ENCODE measurements around the gene NOP53.
"Not testable (repeated sequence)": the region's sequence is repeated elsewhere in the genome, so short reads cannot be mapped to it uniquely, and the experiment has no call there.

NOP53 gene

GRCh38 chr19:47754206-47755064, 9.1 kb downstream of the NOP53 start:
- no peak for DNase-seq (ENCODE audit: low read depth)

DNA sequence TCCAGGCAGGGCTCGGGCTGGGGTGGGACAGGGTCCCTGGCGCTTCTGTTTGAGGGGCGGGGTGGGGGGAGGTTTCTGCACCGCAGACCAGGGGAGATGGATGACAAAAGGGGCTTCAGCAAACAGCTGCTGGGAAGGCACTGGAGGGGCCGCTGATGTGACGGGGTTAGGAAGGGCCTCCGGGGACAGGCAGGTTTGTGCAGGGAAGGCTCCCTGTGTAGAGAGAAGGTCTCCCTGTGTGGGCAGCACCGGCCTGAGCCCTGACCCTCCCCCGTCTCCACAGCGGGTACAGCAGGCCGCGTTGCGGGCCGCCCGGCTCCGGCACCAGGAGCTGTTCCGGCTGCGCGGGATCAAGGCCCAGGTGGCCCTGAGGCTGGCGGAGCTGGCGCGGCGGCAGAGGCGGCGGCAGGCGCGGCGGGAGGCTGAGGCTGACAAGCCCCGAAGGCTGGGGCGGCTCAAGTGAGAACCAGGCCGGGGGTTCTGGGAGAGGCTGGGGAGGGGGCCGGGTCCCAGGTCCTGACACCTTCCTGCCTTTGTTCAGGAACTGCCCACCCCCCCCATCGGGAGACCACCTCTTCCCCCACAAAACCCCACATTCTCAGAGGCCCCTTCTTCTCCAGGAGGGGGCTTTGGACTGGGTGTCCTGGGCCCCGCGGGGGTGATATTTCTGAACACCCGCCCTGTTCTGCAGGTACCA, 9.9 kb downstream of the NOP53 start:
- DNase-seq (ENCODE audit: low read depth), result no peak

GRCh38 chr19:47755762-47756626, 10.6 kb downstream of the NOP53 start:
- no peak for DNase-seq (ENCODE audit: low read depth)

DNA sequence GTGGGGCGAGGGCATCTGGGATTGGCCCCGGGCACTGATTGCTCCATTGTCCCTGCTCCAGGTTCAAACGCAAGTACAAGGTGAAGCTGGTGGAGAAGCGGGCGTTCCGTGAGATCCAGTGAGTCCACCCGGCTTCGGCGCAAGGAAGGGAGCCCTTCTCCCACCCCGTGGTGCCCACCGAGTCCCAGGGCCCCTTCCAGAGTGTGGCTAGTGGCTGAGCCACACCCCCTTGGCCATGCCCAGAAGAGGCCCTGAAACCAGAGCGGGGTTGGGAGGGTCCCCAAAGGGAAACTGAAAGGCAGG, 11.2 kb downstream of the NOP53 start:
- DNase-seq (ENCODE audit: low read depth), result no peak

- no peak for DNase-seq (ENCODE audit: low read depth)
These were observed 11.7 kb downstream of the NOP53 start for GRCh38 chr19:47756953-47757608.

- DNase-seq (ENCODE audit: low read depth), result no peak
These were observed 12.5 kb downstream of the NOP53 start for GRCh38 chr19:47757617-47758442.

- no peak for DNase-seq (ENCODE audit: low read depth)
These were observed 13.1 kb downstream of the NOP53 start for GRCh38 chr19:47758443-47758804.

DNA sequence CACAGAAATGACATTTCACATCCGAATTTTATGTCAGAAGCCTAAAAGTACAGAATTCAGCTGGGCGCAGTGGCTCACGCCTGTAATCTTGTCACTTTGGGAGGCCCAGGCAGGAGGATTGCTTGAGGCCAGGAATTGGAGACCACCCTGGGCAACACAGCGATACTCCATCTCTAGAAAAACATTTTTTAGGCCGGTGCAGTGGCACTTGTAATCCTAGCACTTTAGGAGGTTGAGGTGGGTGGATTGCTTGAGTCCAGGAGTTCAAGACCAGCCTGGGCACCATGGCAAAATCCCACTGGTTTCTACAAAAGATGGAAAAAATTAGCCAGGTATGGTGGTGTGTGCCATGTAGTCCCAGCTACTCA, 15.3 kb downstream of the NOP53 start:
- DNase-seq (ENCODE audit: low read depth), result no peak

- DNase-seq (ENCODE audit: low read depth), result no peak
These were observed 16.2 kb downstream of the NOP53 start for GRCh38 chr19:47761566-47761965.

DNA sequence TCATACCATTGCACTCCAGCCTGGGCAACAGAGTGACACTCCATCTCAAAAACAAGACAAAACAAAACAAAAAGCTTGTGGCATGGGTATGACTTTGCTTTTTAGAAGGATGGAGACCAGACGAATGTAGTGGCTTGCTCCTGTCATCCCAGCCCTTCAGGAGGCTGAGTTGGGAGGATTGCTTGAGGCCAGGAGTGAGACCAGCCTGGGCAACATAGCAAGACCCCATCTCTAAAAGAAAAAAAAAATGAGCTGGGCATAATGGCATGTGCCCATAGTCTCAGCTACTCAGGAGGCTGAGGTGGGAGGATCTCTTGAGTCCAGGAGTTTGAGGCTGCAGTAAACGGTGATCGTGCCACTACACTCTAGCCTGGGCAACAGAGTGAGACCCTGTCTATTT, 16.8 kb downstream of the NOP53 start:
- DNase-seq (ENCODE audit: low read depth), result no peak

DNA sequence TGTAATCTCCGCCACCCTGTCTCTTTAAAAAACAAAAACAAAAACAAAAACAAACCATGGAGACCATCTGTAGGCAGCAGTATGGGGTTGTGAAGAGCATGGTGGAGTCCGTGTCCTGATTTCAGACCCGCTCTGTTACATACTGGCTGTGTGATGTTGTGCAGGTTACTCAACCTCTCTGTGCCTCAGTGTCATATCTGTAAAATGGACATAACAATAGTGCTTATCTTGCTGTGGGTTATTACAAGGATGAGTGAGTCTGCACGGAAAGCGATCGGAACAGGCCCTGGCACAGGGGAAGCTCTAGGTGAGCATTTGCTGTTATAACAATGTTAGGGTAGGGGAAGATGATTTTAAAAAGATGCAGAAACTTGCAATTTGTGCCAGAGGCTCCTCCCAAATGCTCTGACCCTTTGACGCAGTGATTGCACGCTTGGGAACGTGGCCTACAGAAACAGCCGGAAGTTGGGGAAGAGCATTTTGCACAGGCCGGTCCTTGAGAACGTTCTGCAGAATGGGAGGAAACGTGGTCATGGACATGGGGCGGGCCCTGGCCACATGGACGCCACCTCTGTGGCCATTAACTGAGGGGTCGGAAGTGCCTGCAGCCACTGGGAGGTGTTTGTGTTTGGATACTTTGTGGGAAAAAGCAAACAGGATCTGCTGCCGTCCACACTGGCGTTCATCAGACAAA, 17.4 kb downstream of the NOP53 start:
- no peak for DNase-seq (ENCODE audit: low read depth)

- DNase-seq (ENCODE audit: low read depth), result not testable (repeated sequence)
These were observed 19.4 kb downstream of the NOP53 start for GRCh38 chr19:47764705-47765104.

DNA sequence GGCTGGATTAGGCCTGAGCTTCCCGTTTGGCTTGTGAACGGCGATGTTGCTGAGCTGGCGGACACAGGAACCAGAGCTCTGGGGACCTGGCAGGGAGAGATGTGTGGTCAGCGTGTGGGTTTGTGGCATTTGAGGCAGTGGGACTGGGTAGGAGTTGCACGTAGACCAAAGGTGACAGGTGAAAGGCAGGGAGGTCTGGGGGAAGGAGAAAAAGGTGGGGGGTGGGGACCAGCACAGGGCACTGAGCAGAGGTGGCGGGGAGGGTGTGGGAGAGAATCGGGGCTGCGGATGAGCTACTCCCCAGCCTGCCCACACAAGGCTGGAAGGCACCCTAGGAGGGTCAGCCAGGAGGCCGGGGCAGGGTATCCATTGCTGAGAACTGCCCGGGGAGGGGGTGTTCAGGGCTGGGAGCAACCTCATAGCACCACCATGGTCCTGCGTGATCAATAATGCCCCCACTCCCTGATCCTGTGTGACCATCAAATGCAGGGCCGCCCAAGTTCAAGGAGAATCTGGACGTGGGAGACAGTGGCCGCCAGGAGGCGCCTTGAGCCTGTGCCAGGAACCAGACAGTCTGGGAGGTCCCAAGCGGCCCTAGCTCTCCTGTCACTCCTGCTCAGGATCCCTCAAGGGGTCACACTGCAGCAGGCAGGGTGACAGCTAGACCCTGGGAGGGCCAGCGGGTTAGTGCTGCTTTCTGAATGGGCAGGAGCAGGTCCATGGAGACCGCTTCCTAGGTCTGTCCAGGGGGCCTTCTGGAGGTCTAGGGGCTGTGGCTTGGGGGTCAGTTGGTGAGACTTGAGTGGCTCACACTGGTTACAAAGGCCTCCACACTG, 20.4 kb downstream of the NOP53 start:
- peak; percentile 67 for DNase-seq (ENCODE audit: low read depth)

DNA sequence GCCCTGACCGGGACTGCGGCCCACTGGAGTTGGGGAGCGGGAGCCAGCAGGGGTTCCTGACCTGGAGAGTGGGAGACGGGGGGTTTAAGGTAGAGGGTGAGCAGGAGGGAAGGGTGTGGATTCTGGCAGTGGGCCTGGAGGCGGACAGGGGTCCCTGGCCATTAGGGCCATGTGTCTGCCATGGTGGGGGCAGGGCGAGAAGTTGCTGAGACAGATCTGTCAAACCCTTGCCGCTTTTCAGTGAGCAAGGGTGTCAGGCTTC, 20.9 kb downstream of the NOP53 start:
- no peak for DNase-seq (ENCODE audit: low read depth)

GRCh38 chr19:47766670-47767069, 21.3 kb downstream of the NOP53 start:
- DNase-seq (ENCODE audit: low read depth), result no peak

DNA sequence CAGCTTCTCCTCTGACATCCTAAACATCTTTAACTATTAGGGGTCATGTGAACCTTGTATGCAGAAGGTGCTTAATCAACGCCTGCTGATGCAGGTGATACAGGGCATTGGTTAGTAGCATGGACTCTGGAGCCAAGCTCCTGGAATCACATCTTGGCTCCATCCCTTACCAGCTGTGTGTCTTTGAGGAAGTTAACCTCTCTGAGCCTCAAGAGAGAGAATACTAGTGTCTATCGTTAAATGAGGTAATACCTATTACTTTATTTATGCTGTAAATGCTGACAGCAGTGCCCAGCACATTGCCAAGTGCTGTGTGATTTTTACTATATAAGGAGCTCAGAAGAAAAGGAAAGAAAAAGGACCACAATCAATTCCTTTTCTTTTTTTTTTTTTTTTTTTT, 22.0 kb downstream of the NOP53 start:
- DNase-seq (ENCODE audit: low read depth), result no peak

- no peak for DNase-seq (ENCODE audit: low read depth)
These were observed 23.3 kb downstream of the NOP53 start for GRCh38 chr19:47768604-47769003.

- DNase-seq (ENCODE audit: low read depth), result no peak
These were observed 24.2 kb downstream of the NOP53 start for GRCh38 chr19:47769534-47769933.

DNA sequence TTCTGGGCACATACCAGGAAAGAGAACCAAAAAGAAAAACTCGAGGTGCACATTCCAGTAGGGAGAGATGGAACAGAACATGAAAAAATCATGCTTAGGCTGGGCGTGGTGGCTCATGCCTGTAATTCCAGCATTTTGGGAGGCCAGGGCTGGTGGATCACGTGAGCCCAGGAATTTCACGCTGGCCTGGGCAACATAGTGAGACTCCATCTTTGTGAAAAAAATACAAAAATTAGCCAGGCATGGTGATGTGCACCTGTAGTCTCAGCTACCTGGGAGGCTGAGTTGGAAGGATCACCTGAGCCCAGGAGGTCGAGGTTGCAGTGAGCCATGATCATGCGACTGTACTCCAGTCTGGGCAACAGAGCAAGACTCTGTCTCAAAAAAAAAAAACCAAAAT, 25.9 kb downstream of the NOP53 start:
- not testable (repeated sequence) for DNase-seq (ENCODE audit: low read depth)

GRCh38 chr19:47776568-47776967, 31.2 kb downstream of the NOP53 start:
- DNase-seq (ENCODE audit: low read depth), result no peak

Data from EH (cell line).